Measurements from ENCODE around the gene CCDC88B. TPM values are rescaled to one million over a fixed set of nuclear protein-coding genes. Genes with fewer than 3 reads are reported as not detected.

The CCDC88B gene
- total and polyA plus RNA-seq, 2 of the 8 experiments (the other 6 are each of a cell fraction or from before 2014, with no cell fraction given): 5.9 to 12.5 TPM

DNA sequence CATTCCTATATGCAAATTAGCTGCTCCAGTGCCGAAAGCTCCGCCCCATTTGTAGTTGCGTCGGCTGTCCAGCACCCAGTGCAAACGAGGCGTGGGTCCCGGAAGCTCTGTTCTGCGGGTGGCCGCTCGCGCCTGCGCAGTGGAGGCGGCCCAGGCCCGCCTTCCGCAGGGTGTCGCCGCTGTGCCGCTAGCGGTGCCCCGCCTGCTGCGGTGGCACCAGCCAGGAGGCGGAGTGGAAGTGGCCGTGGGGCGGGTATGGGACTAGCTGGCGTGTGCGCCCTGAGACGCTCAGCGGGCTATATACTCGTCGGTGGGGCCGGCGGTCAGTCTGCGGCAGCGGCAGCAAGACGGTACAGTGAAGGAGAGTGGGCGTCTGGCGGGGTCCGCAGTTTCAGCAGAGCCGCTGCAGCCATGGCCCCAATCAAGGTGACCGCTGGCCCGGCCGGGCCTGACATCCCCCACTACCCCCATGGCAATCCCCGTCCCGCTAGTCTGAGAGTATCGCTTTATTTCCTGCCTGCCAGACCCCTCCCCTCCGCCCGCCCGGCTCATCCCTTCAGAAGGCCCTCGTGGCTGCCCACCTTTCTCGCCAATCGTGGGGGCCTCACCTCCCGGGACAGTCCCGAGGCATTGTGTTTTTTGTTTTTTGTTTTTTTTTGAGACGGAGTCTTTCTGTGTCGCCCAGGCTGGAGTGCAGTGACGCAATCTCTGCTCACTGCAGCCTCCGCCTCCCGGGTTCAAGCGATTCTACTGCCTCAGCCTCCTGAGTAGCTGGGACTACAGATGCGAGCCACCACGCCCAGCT is 21.8 kb upstream of the CCDC88B start, which contains the start of gene PRDX5:
Gene PRDX5, plus strand, starts transcription at position 161 of the 805 bp plus-strand sequence. Its CDS starts 95 bp downstream, at position 256.
- Histone ChIP-seq H3K4me3 (ENCODE audit: extremely low read depth in 1 of 4, insufficient read depth in 2 of 4, low read depth in 3 of 4, low read length in 4 of 4) (peak within 1 kb of the TSS; percentile 73 to 80 (median 77)), H3K9me3 (ENCODE audit: insufficient read depth in 2 of 2, low read depth in 1 of 2, low read length in 1 of 2) (no peaks in the 10 kb centered on the region), H2AFZ (ENCODE audit: low read length) (0 out of 2 replicates have a peak within 1 kb of the TSS, but pooled peaks have one; percentile 40), H3K36me3 (ENCODE audit: control insufficient read depth in 2 of 4, insufficient read depth in 4 of 4, low read length in 3 of 4) (peaks cover 2 to 26% (median 15%) of the 10 kb centered on the region in 4 experiments; a peak in 7 of 8 replicates), H3K4ac (replicated peaks; ENCODE audit: insufficient read length, low read depth, low read length) (peak within 1 kb of the TSS; percentile 97), H2BK20ac (ENCODE audit: low read length) (no peak within 1 kb of the TSS), H3K79me1 (ENCODE audit: low read depth, low read length) (peaks cover 7% of the 10 kb centered on the region; the same call in 1 of the 2 replicates), H3K4me2 (ENCODE audit: insufficient read depth in 1 of 2, low read depth in 2 of 2, low read length in 2 of 2) (peak within 1 kb of the TSS; percentile 60 to 75), H4K5ac (ENCODE audit: insufficient read length, low read depth, low read length) (peak within 1 kb of the TSS; percentile 99), H3K27me3 (replicated peaks in 1 of 4; ENCODE audit: control insufficient read depth in 3 of 4, extremely low read depth in 1 of 4, insufficient read depth in 3 of 4, low read length in 3 of 4) (no peaks in the 10 kb centered on the region), H3K18ac (ENCODE audit: extremely low read depth, low read length) (peak within 1 kb of the TSS; percentile 71), H2AK5ac (ENCODE audit: low read depth, low read length) (peak within 1 kb of the TSS; percentile 71; the same call in 1 of the 2 replicates), H2BK120ac (replicated peaks; ENCODE audit: low read depth, low read length) (peak within 1 kb of the TSS; percentile 94), H3K79me2 (ENCODE audit: control insufficient read depth in 1 of 2, insufficient read depth in 2 of 2, low read length in 2 of 2) (peaks cover 0 to 18% of the 10 kb centered on the region in 2 experiments; a peak in 1 of 4 replicates), H4K20me1 (replicated peaks in 1 of 2; ENCODE audit: control insufficient read depth in 1 of 2, insufficient read depth in 2 of 2, low read length in 2 of 2) (peaks cover 0 to 4% of the 10 kb centered on the region in 2 experiments), H3K9ac (replicated peaks in 1 of 4; ENCODE audit: extremely low read depth in 1 of 4, low read depth in 3 of 4, low read length in 3 of 4) (peak within 1 kb of the TSS; percentile 70 to 85 (median 79)), H3K56ac (replicated peaks; ENCODE audit: insufficient read length, low read depth, low read length) (peak within 1 kb of the TSS; percentile 91), H2BK15ac (ENCODE audit: low read length) (peak within 1 kb of the TSS; percentile 88; the same call in 1 of the 2 replicates), H4K8ac (ENCODE audit: extremely low read depth, insufficient read depth, low read length) (peak within 1 kb of the TSS; percentile 97), H3K14ac (ENCODE audit: insufficient read length) (no peak within 1 kb of the TSS), H4K91ac (replicated peaks; ENCODE audit: insufficient read length, low read length) (peak within 1 kb of the TSS; percentile 96), H3K23me2 (ENCODE audit: low read depth, low read length) (peaks cover 5% of the 10 kb centered on the region; the same call in 1 of the 2 replicates), H2BK12ac (ENCODE audit: low read depth, low read length) (0 out of 2 replicates have a peak within 1 kb of the TSS, but pooled peaks have one; percentile 60), H3K4me1 (replicated peaks in 1 of 4; ENCODE audit: control insufficient read depth in 3 of 4, insufficient read depth in 4 of 4, low read length in 3 of 4) (peaks cover 1 to 12% (median 3%) of the 10 kb centered on the region in 4 experiments; a peak in 6 of 7 replicates), H3K27ac (ENCODE audit: low read depth, low read length) (peak within 1 kb of the TSS; percentile 91), H2BK5ac (ENCODE audit: low read depth, low read length) (peak within 1 kb of the TSS; percentile 84), H3K23ac (ENCODE audit: insufficient read length) (no peak within 1 kb of the TSS)
- FAIRE-seq (no peak), DNase-seq (ENCODE audit: low read depth in 1 of 2, low spot score in 2 of 2) (peak in 1 of 2 experiments; percentile 90)
- ChIA-PET CTCF (ENCODE audit: partially characterized antibody) (interaction anchor here (0.7 to 20.8 kb wide), 16 partner anchors 12 to 371 kb away, joined by 3 to 614 read pairs (median 4); partner anchors contain the start of genes BAD, CATSPERZ, CCDC88B and NUDT22), POLR2A (ENCODE audit: partially characterized antibody) (interaction anchor here (0.6 to 6.6 kb wide), 27 partner anchors 8 to 248 kb away, joined by 3 to 61 read pairs (median 6); partner anchors contain the start of genes CCDC88B, DNAJC4, ESRRA and FERMT3)
- WGBS, 2 experiments (ENCODE audit: extremely low coverage in 1 of 2, insufficient coverage in 1 of 2, insufficient read length in 1 of 2, insufficient replicate concordance in 2 of 2, low coverage in 1 of 2, low lambda C conversion rate in 2 of 2, missing lambda C conversion rate in 1 of 2): 3% methylated on average over 59 of the region's 61 CpGs; no CpG with 5 or more reads in 1 of the 2 experiments
- peak; percentile 72 for TF ChIP-seq PHF8 (conservative IDR thresholded peaks at IDR 0.05; ENCODE audit: low read depth, low read length)
- TF ChIP-seq RAD21 (IDR thresholded peaks at IDR 0.05 in 1 of 2, conservative IDR thresholded peaks at IDR 0.05 in 1 of 2; ENCODE audit: low read depth in 2 of 2, low read length in 2 of 2): peak; percentile 39 to 62
- TF ChIP-seq TAF7 (optimal IDR thresholded peaks at IDR 0.05; ENCODE audit: borderline replicate concordance, low read depth, low read length): peak; percentile 61
- TF ChIP-seq, protein P1, sequence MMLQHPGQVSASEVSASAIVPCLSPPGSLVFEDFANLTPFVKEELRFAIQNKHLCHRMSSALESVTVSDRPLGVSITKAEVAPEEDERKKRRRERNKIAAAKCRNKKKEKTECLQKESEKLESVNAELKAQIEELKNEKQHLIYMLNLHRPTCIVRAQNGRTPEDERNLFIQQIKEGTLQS (IDR thresholded peaks at IDR 0.05; ENCODE audit: insufficient read depth, low read depth, low read length): 0 out of 2 replicates have a peak, but pooled peaks have one; percentile 10
- no peak for TF ChIP-seq KDM5A (IDR thresholded peaks at IDR 0.05; ENCODE audit: low read length)
- TF ChIP-seq, protein P2, sequence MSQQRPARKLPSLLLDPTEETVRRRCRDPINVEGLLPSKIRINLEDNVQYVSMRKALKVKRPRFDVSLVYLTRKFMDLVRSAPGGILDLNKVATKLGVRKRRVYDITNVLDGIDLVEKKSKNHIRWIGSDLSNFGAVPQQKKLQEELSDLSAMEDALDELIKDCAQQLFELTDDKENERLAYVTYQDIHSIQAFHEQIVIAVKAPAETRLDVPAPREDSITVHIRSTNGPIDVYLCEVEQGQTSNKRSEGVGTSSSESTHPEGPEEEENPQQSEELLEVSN (IDR thresholded peaks at IDR 0.05): 0 out of 2 replicates have a peak, but pooled peaks have one; percentile 3
- no peak for TF ChIP-seq EZH2 (IDR thresholded peaks at IDR 0.05; ENCODE audit: low read depth, low read length, severe bottlenecking)
- no peak for TF ChIP-seq POLR2A (IDR thresholded peaks at IDR 0.05; ENCODE audit: control extremely low read depth in 1 of 2, low read depth in 2 of 2, low read length in 2 of 2)

All from H1 (cell line).